Measurements from ENCODE around the gene MYL7.

GRCh38 chr7:44097064-44097932 lies 43.8 kb downstream of the MYL7 start:
- TF ChIP-seq EZH2phosphoT487 (IDR thresholded peaks at IDR 0.05; ENCODE audit: borderline replicate concordance, low read depth) (no peak), PBX3 (IDR thresholded peaks at IDR 0.05) (no peak), POLR2AphosphoS5 (IDR thresholded peaks at IDR 0.05; ENCODE audit: low read depth, low read length) (no peak), NRF1 (IDR thresholded peaks at IDR 0.05; ENCODE audit: low read depth, low read length) (no peak)
